HG02885 (cell line): Measurements from ENCODE around the gene TMEM87A.

Experiments
- ATAC-seq: cut with Tn5 transposase; IDR thresholded peaks from one replicate; pipeline ENCODE4 v1.9.1; 2021; ENCODE audit warnings: mild to moderate bottlenecking; ENCODE audit not compliant: unreplicated experiment, poor library complexity

The TMEM87A gene

DNA sequence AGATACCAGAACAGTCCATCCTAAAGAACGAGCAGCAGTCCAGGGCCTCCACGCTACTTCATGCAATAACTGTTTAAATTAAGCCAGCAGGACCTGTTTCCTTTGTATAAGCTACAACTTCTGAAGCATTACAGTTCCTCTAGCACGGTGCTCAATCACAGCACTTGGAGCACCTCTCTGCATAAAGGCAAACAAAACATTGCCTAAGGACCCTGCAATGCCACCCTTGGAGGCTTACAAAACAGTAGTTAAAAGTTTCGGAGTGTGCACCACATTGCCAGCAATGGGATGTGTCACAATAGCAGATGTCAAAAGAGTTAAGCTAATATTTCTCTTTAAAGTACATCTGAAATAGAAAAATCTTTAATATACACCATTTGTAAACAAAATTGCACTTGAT, 62.5 kb downstream of the TMEM87A start:
- ATAC-seq: no peak

DNA sequence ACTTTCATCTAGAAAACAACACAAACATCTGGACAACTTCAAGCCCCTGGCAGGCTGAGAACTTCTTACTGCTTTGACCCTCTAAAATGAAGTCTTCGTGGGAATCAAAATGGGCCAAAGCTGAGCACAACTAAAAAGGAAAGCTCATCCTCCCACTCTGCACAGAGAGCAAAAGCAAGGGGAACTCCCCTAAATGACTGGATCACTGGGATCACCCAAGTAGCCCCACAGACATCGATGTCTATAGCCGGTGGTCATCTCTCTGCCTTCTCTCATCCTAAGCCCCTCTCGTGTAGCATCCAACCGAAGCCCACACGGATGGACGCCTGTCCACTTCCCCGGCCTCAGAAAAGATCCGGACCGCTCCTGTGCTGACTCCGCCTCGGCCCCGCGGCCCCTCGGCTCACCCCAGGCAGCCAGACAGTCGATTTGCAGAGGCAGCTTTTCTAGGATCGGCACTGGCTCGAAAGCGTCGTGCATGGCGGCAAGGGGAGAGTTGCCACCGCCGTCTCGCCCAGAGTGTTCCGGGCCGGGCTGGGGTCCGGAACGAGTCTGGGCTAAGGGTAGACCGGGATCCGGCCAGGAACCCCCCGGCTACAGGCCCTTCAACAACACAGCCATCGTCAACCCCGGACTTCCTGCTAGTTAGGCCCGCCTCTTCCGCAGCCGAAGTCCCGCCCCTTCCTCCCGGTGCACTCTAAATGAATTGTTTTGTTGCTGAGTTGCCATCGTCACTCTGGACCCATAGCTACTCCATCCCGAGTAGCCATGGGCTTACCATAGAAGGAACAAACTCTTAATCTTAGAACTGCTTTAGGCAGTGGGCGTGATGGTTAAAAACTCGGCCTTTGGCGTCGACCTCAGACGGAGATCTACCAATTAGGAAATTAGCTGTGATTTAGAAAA, 65.3 kb downstream of the TMEM87A start, which contains the start of gene VPS39:
Gene VPS39, minus strand, starts transcription at position 631 of the 906 bp plus-strand sequence. Its CDS starts 151 bp downstream, at position 480.
- ATAC-seq: peak; percentile 91

DNA sequence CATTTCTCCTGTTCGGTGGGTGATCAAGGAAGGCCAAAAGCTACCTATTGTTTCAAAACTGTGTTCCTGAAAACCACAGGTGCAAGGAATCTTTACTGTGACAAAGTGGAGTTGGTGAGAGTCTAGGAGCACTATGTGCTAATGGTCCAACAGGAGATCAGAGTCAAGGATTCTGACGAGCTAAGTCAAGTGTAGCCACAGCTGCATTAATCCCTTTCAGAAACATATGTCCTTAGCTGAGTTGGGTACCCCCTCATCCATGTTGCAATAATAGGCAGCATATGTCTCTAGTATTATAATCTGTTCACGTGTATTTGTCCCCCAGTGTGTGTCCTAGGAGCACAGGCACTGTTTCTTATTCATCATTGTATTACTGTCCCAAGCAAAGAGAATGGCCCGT, 66.8 kb downstream of the TMEM87A start:
- ATAC-seq: no peak

DNA sequence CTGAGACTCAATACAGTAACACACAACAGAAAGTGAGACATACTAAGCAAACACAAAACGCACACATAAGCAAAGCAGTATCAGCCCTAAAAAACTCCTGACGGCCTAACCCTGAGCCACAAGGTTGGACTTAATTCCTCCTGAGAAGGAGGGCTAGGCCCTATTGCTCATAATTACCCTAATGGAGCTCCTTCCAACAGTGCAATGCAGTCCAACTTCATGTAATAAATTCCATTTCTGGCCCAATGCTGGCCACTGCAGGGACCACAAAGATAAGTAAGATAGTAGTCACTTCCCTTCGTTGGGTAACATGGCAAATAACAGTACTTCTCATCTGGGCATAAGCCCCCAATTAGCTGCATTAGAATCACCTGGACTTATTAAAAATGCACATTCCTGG, 69.3 kb downstream of the TMEM87A start:
- ATAC-seq: no peak

DNA sequence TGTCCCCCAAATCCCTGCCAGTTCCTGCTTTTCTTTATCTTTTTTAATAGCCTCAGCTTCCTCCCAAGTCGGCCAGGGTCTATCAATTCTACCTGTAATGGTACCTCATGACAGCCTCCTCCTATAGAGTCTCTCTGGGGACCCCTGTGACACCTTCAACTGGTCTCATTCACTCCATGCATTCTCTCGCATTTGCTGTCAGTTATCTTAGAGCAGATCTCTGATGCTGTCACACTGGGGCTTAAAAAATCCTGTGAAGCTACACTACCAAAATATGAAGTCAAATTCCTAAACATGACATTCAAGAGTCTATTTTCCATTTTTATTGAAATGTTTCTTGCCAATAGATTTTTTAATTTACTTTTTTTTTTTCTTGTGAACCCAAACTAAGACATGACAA, 70.6 kb downstream of the TMEM87A start:
- ATAC-seq: no peak

DNA sequence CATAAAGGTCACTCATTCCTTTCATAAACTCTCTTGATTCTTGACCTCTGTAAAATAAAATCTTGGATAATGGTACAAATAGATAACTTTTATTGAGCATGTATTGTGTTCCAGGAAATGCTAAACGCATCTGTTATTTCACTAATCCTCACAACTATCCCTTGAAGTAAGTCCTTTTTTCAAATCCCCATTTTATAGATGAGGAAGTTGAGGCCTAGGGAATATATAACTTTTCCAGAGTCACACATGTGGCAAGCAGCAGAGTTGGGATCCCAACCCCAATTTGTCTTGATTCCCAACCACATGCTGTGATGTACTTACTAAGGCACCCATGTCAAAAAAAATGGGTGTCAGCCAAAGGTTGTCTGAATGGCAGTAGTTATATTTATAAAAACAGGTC, 71.4 kb downstream of the TMEM87A start:
- no peak for ATAC-seq

DNA sequence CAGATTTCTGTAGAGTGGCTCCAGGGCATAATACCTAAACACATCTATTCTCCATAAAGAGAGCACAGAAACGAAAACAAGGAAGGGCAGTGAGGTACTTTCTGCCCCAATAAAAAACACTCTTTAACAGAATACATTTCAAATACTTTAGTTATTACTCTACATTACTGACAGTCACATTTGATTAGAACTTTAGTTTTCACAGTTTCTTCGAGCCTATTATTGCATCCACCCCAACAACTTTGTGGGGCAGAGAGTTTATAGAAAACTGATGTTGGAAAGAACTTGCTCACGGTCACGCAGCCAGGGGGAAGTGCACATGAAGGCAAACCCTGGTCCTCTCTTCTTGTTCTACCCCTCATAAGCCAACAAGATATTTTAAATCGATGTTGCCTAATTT, 74.1 kb downstream of the TMEM87A start:
- no peak for ATAC-seq

DNA sequence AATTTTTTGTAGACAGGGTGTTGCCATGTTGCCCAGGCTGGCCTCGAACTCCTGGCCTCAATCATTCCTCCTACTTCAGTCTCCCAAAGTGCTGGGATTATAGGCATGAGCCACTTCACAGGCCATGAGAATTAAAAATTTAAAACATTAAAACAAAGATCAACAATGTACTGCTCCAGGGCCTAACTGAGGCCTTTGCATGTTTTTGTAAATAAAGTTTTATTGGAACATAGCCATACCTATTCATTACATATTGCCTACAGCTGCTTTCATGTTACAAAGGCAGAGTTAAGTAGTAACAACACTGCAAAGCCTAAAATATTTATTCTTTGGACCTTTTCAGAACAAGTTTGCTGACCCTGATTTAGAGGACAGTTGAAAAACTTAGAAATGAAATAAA, 74.7 kb downstream of the TMEM87A start:
- no peak for ATAC-seq

DNA sequence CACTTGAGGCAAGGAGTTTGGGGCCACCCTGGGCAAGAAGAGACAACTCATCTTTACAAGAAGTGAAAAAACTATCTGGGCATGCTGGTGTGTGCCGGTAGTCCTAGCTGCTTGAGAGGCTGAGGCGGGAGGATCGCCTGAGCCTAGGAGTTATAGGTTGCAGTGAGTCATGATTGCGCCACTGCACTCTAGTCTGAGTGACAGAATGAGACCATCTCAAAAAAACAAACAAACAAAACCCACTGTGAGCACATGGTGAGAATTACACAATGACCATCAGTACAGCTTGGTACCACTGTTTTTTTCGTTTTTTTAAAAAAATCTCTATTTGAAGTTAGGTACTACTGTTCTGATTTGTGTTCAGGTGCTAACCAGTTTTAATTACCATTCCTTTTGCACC, 78.7 kb downstream of the TMEM87A start:
- ATAC-seq: no peak

DNA sequence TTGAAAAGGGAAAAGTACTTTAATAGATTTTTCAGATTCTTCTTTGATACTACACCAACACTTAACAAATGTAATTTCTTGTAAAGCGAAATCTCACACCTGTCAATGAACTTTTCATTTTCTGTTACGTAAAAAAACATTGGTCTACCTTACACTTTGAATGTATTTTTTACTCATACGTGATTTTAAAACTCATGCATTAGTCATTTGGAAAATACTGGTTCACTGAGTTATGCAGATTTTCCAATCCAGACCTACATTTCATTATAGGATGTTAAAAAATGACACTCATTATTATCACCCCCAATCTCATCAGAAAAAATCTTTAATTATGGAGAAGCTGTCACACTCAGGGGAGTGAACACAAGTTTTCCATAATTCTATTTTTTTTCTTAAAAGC, 79.8 kb downstream of the TMEM87A start:
- no peak for ATAC-seq

DNA sequence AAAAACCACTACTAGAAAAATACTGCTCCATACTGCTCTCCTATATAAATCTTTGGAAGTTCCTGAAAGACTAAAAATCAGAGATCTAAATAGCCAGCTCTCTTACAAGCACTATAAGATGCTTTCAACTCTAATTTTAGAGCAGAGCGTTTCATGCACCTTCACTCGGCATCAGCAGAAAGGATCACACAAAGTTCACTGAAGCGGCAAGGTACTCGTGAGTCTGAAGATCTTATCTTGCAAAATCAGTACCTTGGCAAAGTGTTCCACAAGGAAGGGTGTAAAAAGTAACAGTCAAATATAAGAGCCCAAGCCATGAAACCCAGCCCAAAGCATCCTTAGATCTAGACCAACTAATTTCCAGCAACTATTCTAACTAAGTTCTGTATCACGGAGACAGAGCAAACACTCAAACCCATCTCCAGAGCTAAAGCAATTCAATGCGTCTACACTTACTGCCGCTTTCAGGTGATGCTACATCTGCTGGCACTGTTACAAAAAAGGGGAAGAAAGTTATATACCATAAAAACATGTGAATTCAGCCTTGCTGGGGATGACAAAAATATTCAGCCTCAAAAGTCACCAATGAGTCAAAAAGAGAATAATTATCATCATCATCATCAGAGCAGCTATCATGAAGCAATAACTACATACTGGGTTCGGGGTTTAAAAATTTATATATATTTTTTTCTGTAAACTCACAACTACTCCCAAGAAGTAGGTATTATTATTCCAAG, 81.5 kb downstream of the TMEM87A start:
- ATAC-seq: no peak

DNA sequence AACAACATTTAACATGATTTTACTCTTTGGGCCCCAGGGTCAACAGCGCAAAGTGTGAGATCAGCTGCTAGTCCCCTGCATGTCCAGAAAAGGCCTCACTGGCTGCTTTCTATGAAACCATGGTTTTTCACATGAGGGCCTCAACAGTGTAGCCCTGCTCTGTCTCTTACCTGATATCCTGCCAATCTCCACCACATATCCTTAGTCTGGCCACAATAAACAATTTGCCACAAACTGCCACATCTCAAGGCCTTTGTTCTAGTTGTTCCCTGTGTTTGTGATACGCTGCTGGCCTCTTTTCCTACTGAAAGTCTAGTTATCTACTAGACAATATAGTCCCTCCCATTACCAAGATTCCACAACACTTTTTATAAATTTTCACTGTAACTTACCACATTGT, 82.9 kb downstream of the TMEM87A start:
- no peak for ATAC-seq

DNA sequence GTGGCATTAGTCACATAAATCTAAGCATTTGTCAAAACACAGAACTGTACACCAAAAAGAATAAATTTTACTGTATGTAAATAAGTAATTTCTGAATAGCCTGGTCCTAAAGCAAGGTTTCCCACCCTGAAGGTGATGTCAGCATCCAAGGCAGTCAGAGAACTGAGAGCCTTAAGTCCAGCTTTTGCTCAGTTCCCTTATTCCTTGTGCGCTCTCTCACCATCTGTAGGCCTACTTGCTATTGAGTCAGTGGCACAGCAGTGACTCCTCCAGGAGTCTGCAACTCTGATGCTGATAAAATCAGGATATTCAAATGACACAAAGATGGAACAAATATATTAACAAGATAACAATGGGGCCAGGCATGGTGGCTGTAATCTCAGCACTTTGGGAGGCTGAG, 87.4 kb downstream of the TMEM87A start:
- no peak for ATAC-seq

DNA sequence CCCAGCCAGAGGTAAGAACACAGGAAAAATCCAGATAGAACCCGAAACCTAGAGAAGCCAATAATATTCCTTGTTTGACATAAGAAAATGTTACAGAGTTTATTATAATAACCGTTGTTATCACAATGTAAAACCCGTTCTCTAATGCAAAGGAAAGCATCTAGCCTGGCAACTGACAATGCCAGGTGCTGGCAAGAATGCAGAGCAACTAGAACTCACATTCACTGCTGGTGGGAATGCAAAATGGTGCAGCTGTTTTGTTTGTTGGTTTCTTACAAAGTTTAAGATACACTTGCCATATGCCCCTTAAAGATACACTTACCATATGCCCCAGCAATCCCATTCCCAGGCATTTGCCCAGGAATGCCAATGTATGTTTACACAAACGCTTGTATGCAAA, 88.5 kb downstream of the TMEM87A start:
- no peak for ATAC-seq

DNA sequence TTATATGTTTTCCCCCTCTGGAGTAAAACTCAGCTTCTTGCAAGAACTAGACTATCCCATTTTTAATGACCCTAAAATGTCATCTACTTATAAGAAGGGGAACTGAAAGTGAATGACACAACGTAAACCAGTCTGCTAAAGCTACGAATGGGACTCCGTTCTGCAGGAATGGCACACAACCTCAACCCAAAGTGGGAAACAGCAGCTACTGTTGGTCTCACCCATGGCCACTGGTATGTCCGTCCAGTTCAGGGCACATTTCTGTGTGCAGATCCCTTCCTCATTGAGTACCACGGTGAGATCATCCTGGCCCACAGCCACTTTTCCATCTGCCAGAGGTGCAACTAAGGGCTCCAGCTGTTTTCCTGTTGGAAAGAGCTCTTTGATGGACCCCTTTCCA, 88.9 kb downstream of the TMEM87A start:
- ATAC-seq: no peak

DNA sequence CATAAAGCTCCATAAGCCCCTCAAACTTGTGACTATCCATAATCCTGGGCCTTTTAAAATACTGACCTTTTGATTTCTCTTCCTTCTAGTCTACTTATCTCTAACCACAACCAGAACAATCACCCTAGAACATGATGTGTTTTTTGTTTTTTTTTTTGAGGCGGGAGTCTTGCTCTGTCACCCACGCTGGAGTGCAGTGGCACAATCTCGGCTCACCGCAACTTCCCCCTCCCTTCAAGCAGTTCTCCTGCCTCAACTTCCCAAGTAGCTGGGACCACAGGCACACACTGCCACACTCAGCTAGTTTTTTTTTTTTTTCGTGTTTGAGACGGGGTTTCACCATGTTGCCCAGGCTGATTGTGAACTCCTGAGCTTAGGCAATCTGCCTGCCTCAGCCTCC, 90.3 kb downstream of the TMEM87A start:
- no peak for ATAC-seq

DNA sequence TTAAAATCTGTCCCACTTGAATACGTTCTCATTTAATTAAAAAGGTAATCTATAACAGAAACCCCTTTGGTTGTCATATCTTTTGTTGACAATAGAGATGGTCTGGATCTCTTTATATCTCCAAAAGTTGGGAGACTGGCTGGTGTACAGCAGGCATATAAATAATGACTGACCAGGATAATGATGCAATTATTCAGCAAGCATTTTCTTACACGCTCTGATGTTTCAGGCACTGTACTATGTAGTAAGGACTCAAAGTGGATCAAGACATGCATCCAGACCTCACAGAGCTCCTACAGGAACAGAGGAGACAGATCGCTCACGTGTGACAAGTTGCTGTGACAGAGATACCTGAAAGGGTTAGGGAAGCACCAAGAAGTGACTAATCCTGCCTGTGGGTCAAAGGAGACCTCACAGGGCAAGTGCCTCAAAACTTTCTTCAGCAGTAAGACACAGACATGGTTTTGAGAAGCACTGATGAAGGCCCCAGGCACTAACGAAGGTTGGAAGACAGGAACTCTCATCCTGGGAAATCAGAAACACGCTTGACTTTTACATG, 90.8 kb downstream of the TMEM87A start:
- no peak for ATAC-seq

DNA sequence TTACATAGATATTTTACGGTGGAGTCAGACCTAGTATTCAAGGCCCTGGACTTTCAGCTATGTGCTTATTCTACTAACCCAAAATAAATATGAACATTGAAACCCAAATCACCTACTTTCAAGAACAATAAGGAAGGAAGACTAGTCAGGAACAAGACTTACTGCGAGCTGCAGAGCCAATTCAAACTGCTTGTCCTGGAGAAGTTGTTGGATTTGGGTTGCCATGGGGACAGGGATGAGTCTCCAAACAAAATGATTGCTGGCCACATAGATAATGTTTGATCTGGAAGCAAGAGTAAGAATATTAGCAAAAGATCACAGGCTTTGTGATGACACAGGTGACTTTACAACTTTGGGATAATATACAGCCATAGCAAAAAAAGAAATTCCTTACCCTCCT, 95.2 kb downstream of the TMEM87A start:
- no peak for ATAC-seq

DNA sequence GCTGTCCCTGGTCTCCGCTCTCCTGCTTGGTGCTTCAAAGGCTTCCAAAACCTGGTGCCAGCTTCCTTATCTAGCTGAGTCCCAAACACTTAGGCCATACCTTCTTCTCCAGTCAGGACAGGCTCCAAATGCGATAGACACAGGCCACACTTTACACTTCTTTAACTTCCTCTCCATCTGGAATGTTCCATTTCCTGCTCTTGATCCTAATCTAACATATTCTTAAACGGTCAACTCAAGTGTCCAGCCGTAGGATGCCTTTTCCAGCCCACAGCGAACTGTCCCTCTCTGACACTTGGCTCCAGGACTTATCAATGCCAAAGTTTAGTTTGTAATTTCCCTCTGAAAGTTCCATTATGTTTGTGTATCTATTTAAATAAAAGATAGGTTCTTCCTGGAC, 97.6 kb downstream of the TMEM87A start:
- no peak for ATAC-seq

DNA sequence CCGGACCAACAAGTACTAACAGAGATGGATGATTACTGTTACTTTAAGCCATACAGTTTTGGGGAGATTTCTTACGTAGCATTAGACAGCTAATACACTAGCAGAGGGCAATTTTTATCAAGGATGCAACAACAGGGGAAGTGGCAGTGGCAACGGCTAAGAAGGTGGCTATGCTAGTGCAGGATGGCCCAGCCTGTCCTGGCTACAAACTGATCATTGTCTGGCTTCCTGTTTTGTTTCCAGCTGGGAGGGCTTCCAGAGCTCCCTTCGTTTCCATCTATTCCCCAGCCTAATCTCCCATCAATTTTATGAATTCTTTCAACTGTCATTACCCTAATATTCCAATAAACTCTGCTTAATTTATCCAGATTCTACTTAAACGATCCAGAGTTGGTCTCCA, 100.8 kb downstream of the TMEM87A start:
- no peak for ATAC-seq

DNA sequence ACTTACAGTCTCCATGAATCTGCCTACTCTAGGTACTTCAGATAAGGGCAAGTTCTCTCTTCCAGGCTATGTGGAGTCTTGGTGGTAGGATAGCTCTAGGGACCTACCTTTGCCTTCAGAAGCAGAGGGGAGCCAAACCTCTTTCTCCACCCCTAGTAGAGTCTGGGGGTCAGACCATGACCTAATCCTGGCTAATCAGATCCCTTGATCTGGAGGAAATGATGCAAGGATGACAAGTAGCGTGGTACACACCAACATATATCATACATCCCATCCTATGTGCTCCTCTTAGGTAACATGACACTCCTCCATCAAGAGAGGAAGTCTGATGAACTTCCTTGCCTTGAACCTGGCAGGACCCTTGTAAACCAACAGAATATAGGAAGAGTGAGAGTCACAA, 101.4 kb downstream of the TMEM87A start:
- no peak for ATAC-seq
